Mucosa of descending colon (tissue), 3 donors: ENCODE results near the gene NEK6. TPM values are rescaled to one million over a fixed set of nuclear protein-coding genes. Genes with fewer than 3 reads are reported as not detected.

Experiments
- ATAC-seq: fragments of 200-7000 bp; cut with Tn5 transposase; one replicate; pipeline ENCODE4 v1.9.1; 2020; ENCODE audit warnings: mild to moderate bottlenecking, moderate library complexity
- DNase-seq, 3 donors: peaks; one replicate each; pipeline ENCODE4 v3.0.0-alpha.2; 2020
- H3K36me3 ChIP-seq: fragments of 200-600 bp; one replicate; pipeline ENCODE4 v1.8.0; 2021; ENCODE audit warnings: low read depth, mild to moderate bottlenecking
- H3K4me1 ChIP-seq: fragments of 200-600 bp; one replicate; pipeline ENCODE4 v1.8.0; 2021; ENCODE audit warnings: low read depth, mild to moderate bottlenecking
- H3K4me3 ChIP-seq: fragments of 200-600 bp; one replicate; pipeline ENCODE4 v1.8.0; 2021; ENCODE audit warnings: mild to moderate bottlenecking
- H3K9me3 ChIP-seq: fragments of 200-600 bp; one replicate; pipeline ENCODE4 v1.8.0; 2021; ENCODE audit warnings: mild to moderate bottlenecking
- CTCF ChIP-seq: fragments of 200-600 bp; IDR thresholded peaks from one replicate; pipeline ENCODE4 v1.8.0; 2022; ENCODE audit warnings: antibody characterized with exemption, mild to moderate bottlenecking
- intact Hi-C, 2 donors: fragments of 100-400 bp; cut with DNase I in 1 of 2; cut with micrococcal nuclease in 1 of 2; formaldehyde crosslinking; loops; one replicate each; pipeline versions ENCODE4 v1.11.0 to v1.11.1; 2022; cut with DNase I, micrococcal nuclease
- total RNA-seq, 3 donors: library from RNA; stranded (reverse); fragmentation: NEBNext Ultra II Directional in 2 of 3; extraction: Animal tissue kit (Norgen Biotek cat#: 25700) in 2 of 3; gene quantifications; one replicate each; pipeline versions ENCODE4 v1.2.1 to v1.2.4, GENCODE V29; 2021 to 2023
- donor health status: DM: no; HTN: no; CAD: no; lungs with moderate emphysema.
- donor health status: DM: no; HTN: no; CAD: no.
- donor health status: DM: no; HTN: yes; CAD: no.

Gene NEK6
- total RNA-seq, 3 donors from 2014 or later: 41.1 to 65.0 (median 51.8) TPM

- TF ChIP-seq CTCF: no peak
- Histone ChIP-seq H3K4me3 (no peak overlapping the region), H3K4me1 (peaks cover 43% of the 10 kb centered on the region), H3K9me3 (no peaks in the 10 kb centered on the region), H3K36me3 (no peaks in the 10 kb centered on the region)
- DNase-seq (peak; percentile 66 to 80 (median 80)), ATAC-seq (peak; percentile 12)
- intact Hi-C loops: no loop called here
These were observed 28.1 kb downstream of the NEK6 start for GRCh38 chr9:124285903-124286291.

- DNase-seq (peak; percentile 78 to 83 (median 81)), ATAC-seq (peak; percentile 75)
- H3K9me3 ChIP-seq: no peaks in the 10 kb centered on the region
- H3K4me1 ChIP-seq: peaks cover 40% of the 10 kb centered on the region
- H3K4me3 ChIP-seq: no peak overlapping the region
- H3K36me3 ChIP-seq: no peaks in the 10 kb centered on the region
- TF ChIP-seq CTCF: no peak
- intact Hi-C loops: no loop called here
These were observed 28.7 kb downstream of the NEK6 start for GRCh38 chr9:124286292-124286931.

GRCh38 chr9:124290053-124290591, 32.4 kb downstream of the NEK6 start:
- Histone ChIP-seq H3K36me3 (no peaks in the 10 kb centered on the region), H3K9me3 (no peaks in the 10 kb centered on the region), H3K4me3 (no peak overlapping the region), H3K4me1 (peaks cover 26% of the 10 kb centered on the region)
- no peak for TF ChIP-seq CTCF
- DNase-seq (no peak), ATAC-seq (no peak)
- intact Hi-C loops: no loop called here

- DNase-seq (no peak), ATAC-seq (no peak)
- Histone ChIP-seq H3K4me1 (peaks cover 22% of the 10 kb centered on the region), H3K9me3 (no peaks in the 10 kb centered on the region), H3K36me3 (no peaks in the 10 kb centered on the region), H3K4me3 (no peak overlapping the region)
- intact Hi-C loops: no loop called here
- TF ChIP-seq CTCF: no peak
These were observed 33.2 kb downstream of the NEK6 start for GRCh38 chr9:124290743-124291554.

GRCh38 chr9:124291801-124292396, 34.1 kb downstream of the NEK6 start:
- no peak for TF ChIP-seq CTCF
- intact Hi-C loops: no loop called here
- Histone ChIP-seq H3K4me3 (no peak overlapping the region), H3K36me3 (no peaks in the 10 kb centered on the region), H3K4me1 (peaks cover 12% of the 10 kb centered on the region), H3K9me3 (no peaks in the 10 kb centered on the region)
- DNase-seq: no peak
- ATAC-seq: peak; percentile 7
